Naive thymus-derived CD4-positive, alpha-beta T cell (primary cell): ENCODE measurements around the gene ARPC2. TPM values are rescaled to one million over a fixed set of nuclear protein-coding genes. Genes with fewer than 3 reads are reported as not detected.

ENCODE experiments used
- ATAC-seq: fragments of 150-1000 bp; cut with Tn5 transposase; 2 replicates; pipeline ENCODE4 v1.10.0; 2021; ENCODE audit warnings: mild to moderate bottlenecking, moderate library complexity
- CTCF ChIA-PET: fragments of 350-600 bp; sonication (Branson Sonifier 250); formaldehyde crosslinking; loops from one replicate; lab custom pipeline; 2021; ENCODE audit warnings: antibody characterized with exemption; lab: Charles Lee
- POLR2A ChIA-PET: fragments of 350-600 bp; sonication (Branson Sonifier 250); formaldehyde crosslinking; loops from one replicate; lab custom pipeline; 2021; ENCODE audit warnings: antibody characterized with exemption, inconsistent platforms; lab: Charles Lee
- DNase-seq, 9 donors: peaks; one replicate each; pipeline versions ENCODE4 v3.0.0 to v3.0.0-alpha.2; 2020 to 2022; ENCODE audit warnings: mixed read lengths in 1 of 9
- H3K27ac ChIP-seq: one replicate; pipeline ENCODE4 v1.7.0; 2013; ENCODE audit warnings: mild to moderate bottlenecking, low read depth, low read length, moderate library complexity
- H3K27me3 ChIP-seq, 2 donors: one replicate each; pipeline ENCODE4 v1.7.0; 2013; ENCODE audit warnings: low read length in 2 of 2, mild to moderate bottlenecking in 2 of 2, moderate library complexity in 2 of 2; ENCODE audit not compliant: control insufficient read depth in 2 of 2, insufficient read depth in 2 of 2
- H3K36me3 ChIP-seq, 3 experiments: 1 replicate in 2 of 3; 2 replicates in 1 of 3; pipeline ENCODE4 v1.7.0; 2013; ENCODE audit warnings: low read length in 3 of 3, mild to moderate bottlenecking in 3 of 3, moderate library complexity in 1 of 3; ENCODE audit not compliant: insufficient read depth in 3 of 3, control insufficient read depth in 2 of 3
- H3K4me1 ChIP-seq, 2 donors: one replicate each; pipeline ENCODE4 v1.7.0; 2013; ENCODE audit warnings: low read length in 2 of 2, mild to moderate bottlenecking in 2 of 2, moderate library complexity in 1 of 2; ENCODE audit not compliant: control insufficient read depth in 2 of 2, insufficient read depth in 2 of 2
- H3K4me3 ChIP-seq: 2 replicates; pipeline ENCODE4 v1.7.0; 2013; ENCODE audit warnings: mild to moderate bottlenecking, low read length
- H3K9me3 ChIP-seq, 3 experiments: 1 replicate in 2 of 3; 2 replicates in 1 of 3; pipeline ENCODE4 v1.7.0; 2013; ENCODE audit warnings: low read length in 3 of 3; ENCODE audit not compliant: control insufficient read depth in 2 of 3
- H3K27ac Mint-ChIP-seq, 9 donors: one replicate each; pipeline ENCODE4 v1.8.0; 2020 to 2022; ENCODE audit warnings: mixed read lengths in 9 of 9, mild to moderate bottlenecking in 8 of 9, moderate library complexity in 5 of 9, inconsistent platforms in 2 of 9
- H3K27me3 Mint-ChIP-seq, 5 donors: one replicate each; pipeline ENCODE4 v1.8.0; 2021 to 2022; ENCODE audit warnings: mixed read lengths in 5 of 5, mild to moderate bottlenecking in 1 of 5
- H3K36me3 Mint-ChIP-seq, 5 donors: one replicate each; pipeline ENCODE4 v1.8.0; 2020 to 2022; ENCODE audit warnings: mixed read lengths in 5 of 5, mild to moderate bottlenecking in 3 of 5, inconsistent platforms in 1 of 5
- H3K4me1 Mint-ChIP-seq, 7 donors: one replicate each; pipeline ENCODE4 v1.8.0; 2020 to 2022; ENCODE audit warnings: mixed read lengths in 7 of 7, mild to moderate bottlenecking in 3 of 7, inconsistent platforms in 1 of 7
- H3K4me3 Mint-ChIP-seq, 10 donors: one replicate each; pipeline ENCODE4 v1.8.0; 2020 to 2022; ENCODE audit warnings: mild to moderate bottlenecking in 10 of 10, mixed read lengths in 10 of 10, moderate library complexity in 6 of 10, inconsistent platforms in 2 of 10
- H3K9me3 Mint-ChIP-seq, 11 donors: one replicate each; pipeline ENCODE4 v1.8.0; 2020 to 2022; ENCODE audit warnings: mixed read lengths in 11 of 11, mild to moderate bottlenecking in 4 of 11, inconsistent platforms in 1 of 11, moderate library complexity in 1 of 11
- intact Hi-C, 2 donors: fragments of 100-400 bp; cut with micrococcal nuclease; formaldehyde crosslinking; loops; one replicate each; pipeline ENCODE4 v1.15.1; 2023
- polyA plus RNA-seq, 2 donors: library from polyadenylated mRNA; unstranded; fragments of 300-500 nt; fragmentation: Illumina TruSeq; gene quantifications; one replicate each; pipeline ENCODE4 v1.2.3, GENCODE V29; 2021
- total RNA-seq, 6 experiments: library from RNA in 5 of 6; stranded (reverse) in 5 of 6; gene quantifications; 1 replicate in 5 of 6; 2 replicates in 1 of 6; pipeline ENCODE4 v1.2.3 and lab custom pipeline; 2021 to 2026

Gene ARPC2
- total and polyA plus RNA-seq, 7 experiments from 2014 or later = 330 to 694 (median 477) TPM

DNA sequence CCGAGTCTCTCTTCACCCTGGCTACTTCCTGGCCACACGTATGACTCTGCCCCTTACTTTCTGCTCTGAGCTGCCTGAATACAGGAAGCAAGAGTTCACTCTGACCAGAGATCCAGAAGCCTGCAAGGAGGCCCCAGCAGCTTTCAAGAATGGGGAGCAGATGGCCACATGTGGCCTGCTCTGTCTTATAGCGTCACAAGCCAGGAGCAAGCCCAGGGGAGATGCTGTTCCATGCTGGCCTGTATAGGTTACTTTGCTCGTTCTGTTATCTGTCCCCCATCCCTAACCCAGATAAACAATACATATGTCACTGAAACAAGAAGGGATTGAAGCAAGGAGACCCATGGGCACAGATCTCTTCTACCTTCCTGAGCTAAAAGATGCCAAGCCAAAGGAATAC is 57.6 kb downstream of the ARPC2 start:
- Mint-ChIP-seq H3K27ac (peak overlapping the region in 6 of 9 donors; percentile 32 to 68 (median 51)), H3K36me3 (peaks cover 0 to 33% (median 8%) of the 10 kb centered on the region in 5 donors), H3K4me3 (no peak overlapping the region), H3K4me1 (peaks cover 14 to 42% (median 35%) of the 10 kb centered on the region in 7 donors), H3K27me3 (no peaks in the 10 kb centered on the region), H3K9me3 (peaks cover 0 to 4% (median 0%) of the 10 kb centered on the region in 11 donors)
- intact Hi-C loops = loop anchor here (5.0 to 10.0 kb wide), 5 partner anchors 243 to 1862 kb away; partner anchors contain the start of genes CNPPD1 (in 1 of the 2), GMPPA (in 1 of the 2), RETREG2 (in 1 of the 2) and SMARCAL1 (in 1 of the 2)
- ChIA-PET POLR2A (interaction anchor here (1.4 to 9.0 kb wide), 4 partner anchors 10 to 122 kb away, joined by 9 to 125 read pairs (median 30); partner anchors contain the start of gene TMBIM1), CTCF (interaction anchor here (0.9 to 9.4 kb wide), 4 partner anchors 16 to 122 kb away, joined by 3 to 188 read pairs (median 41); partner anchors contain the start of genes CATIP and TMBIM1)
- Histone ChIP-seq H3K27me3 (no peaks in the 10 kb centered on the region), H3K9me3 (no peaks in the 10 kb centered on the region), H3K27ac (no peak overlapping the region), H3K36me3 (peaks cover 18 to 64% (median 30%) of the 10 kb centered on the region in 3 experiments), H3K4me3 (no peak overlapping the region), H3K4me1 (peaks cover 23% of the 10 kb centered on the region in 2 donors)
- ATAC-seq = no peak
- no peak for DNase-seq

DNA sequence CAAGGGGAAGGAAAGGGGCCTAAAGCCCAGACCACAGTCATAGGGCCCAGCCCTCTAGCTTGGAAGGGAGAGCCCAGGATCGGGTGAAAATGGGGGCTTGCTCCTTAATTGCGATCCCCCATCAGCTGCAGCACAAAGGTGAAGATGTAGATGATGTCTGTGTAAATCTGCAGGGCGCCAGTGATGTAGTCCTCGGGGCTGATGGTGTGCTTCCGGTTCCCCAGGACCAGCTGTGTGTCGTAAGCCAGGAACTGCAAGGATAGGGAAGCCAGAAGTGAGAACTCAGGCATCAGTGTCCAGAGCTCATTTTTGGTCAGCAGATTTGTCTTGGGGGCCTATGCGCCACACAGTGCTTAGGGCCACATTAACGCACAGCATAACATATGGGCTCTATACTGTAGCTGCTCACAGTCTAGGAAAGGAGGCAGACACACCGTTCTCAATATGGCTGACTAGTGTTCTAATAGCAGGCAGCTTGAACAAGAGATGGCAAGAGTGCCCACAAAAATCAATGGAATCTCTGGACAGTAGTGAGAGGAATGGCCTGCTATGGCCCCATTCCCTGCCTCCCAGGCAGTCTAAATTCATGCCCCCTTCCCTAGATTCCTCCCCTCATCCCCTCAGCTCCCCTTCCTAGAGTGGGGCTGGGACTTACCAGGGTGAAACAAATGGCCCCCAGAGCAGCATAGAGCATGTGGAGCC is 58.5 kb downstream of the ARPC2 start:
- Mint-ChIP-seq H3K27ac (peak overlapping the region in 7 of 9 donors; percentile 17 to 74 (median 51)), H3K4me3 (no peak overlapping the region), H3K4me1 (peaks cover 13 to 37% (median 30%) of the 10 kb centered on the region in 7 donors), H3K36me3 (peaks cover 4 to 39% (median 8%) of the 10 kb centered on the region in 5 donors), H3K9me3 (no peaks in the 10 kb centered on the region), H3K27me3 (no peaks in the 10 kb centered on the region)
- peaks cover 23% of the 10 kb centered on the region in 2 donors for H3K4me1 ChIP-seq
- peaks cover 25 to 71% (median 39%) of the 10 kb centered on the region in 3 experiments for H3K36me3 ChIP-seq
- no peak overlapping the region for H3K27ac ChIP-seq
- H3K27me3 ChIP-seq = no peaks in the 10 kb centered on the region
- H3K4me3 ChIP-seq = no peak overlapping the region
- POLR2A ChIA-PET = interaction anchor here (0.6 to 9.0 kb wide), 7 partner anchors 9 to 121 kb away, joined by 3 to 125 read pairs (median 9); partner anchors contain the start of gene TMBIM1
- intact Hi-C loops = loop anchor here in 1 of 2 donors (10.0 kb wide), 1 partner anchor 1219 kb away; the partner anchor contains the start of gene GMPPA
- DNase-seq (no peak), ATAC-seq (no peak)
- CTCF ChIA-PET = interaction anchor here (0.9 to 9.4 kb wide), 6 partner anchors 16 to 121 kb away, joined by 3 to 188 read pairs (median 4); partner anchors contain the start of genes CATIP and TMBIM1
- no peaks in the 10 kb centered on the region for H3K9me3 ChIP-seq

DNA sequence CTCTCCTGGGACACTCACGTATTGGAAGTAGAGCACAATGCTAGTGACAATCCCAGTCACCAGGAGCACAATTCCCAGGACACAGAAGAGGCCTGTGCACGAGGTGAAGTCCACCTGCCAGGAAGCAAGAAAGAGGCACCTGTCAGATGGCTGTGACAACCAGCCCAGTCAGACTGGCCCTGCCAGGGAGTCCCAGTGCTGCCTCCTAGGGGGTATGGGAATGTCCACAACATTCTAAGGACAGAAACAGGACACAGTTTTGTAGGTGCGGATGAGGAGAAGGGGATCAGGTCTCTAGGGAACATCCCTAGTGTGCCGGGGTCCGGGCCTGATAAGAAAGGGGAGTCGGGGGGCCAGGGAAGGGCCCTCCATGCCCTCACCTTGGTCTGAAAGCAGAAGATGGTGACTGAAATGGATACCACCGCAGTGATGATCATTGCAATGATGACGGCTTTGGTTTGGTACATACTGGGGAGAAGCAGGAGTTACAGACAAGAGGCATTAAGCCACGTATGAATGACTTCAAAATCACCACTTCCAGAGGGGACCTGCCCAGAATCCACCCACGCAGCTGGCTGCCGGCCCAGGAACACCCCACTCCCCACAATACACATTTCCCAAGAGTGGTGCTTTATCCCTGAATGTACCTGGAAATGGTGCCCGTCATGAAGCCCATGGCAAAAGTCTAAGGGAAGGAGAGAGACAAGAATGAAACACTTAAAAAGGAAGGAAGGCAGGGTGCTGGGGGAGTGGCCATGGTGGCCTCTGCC is 60.2 kb downstream of the ARPC2 start:
- ChIA-PET POLR2A (interaction anchor here (9.0 kb wide), 1 partner anchor 8 kb away, joined by 125 read pairs; no protein-coding TSS in a partner anchor), CTCF (interaction anchor here (1.5 to 9.4 kb wide), 3 partner anchors 14 to 81 kb away, joined by 6 to 188 read pairs (median 79); partner anchors contain the start of genes CATIP and TMBIM1)
- Histone ChIP-seq H3K4me3 (no peak overlapping the region), H3K27me3 (no peaks in the 10 kb centered on the region), H3K4me1 (peaks cover 7 to 9% of the 10 kb centered on the region in 2 donors), H3K9me3 (no peaks in the 10 kb centered on the region), H3K27ac (no peak overlapping the region), H3K36me3 (peaks cover 25 to 85% (median 45%) of the 10 kb centered on the region in 3 experiments)
- Mint-ChIP-seq H3K9me3 (no peaks in the 10 kb centered on the region), H3K36me3 (peaks cover 4 to 36% (median 11%) of the 10 kb centered on the region in 5 donors), H3K27me3 (no peaks in the 10 kb centered on the region), H3K4me3 (peak overlapping the region in 2 of 10 donors; percentile 4 to 29), H3K27ac (peak overlapping the region; percentile 11 to 82 (median 63)), H3K4me1 (peaks cover 7 to 26% (median 17%) of the 10 kb centered on the region in 7 donors)
- intact Hi-C loops = loop anchor here in 1 of 2 donors (10.0 kb wide), 1 partner anchor 1218 kb away; the partner anchor contains the start of gene GMPPA
- ATAC-seq = no peak
- DNase-seq = no peak

DNA sequence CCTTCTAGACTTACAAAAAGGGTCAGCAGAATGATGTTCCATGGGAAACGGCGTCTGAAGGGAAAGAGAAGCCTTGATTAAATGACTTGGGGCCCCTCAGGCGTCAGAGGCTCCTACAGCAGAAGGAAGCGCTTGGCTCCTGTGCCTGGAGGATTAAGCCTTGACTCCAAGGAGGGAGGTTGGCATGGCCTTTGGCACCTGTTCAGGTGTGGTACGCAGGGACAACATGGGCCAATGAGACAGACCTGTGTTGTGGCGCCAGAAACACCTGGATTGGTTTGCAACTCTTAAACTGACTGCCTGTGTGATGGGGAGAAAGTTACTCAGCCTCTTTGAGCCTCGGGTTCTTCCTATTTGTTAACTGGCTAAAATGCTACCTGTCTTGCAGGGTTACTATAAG is 60.9 kb downstream of the ARPC2 start:
- Mint-ChIP-seq H3K9me3 (no peaks in the 10 kb centered on the region), H3K4me3 (no peak overlapping the region), H3K36me3 (peaks cover 4 to 34% (median 11%) of the 10 kb centered on the region in 5 donors), H3K27me3 (no peaks in the 10 kb centered on the region), H3K27ac (peak overlapping the region in 4 of 9 donors; percentile 22 to 82 (median 63)), H3K4me1 (peaks cover 7 to 26% (median 15%) of the 10 kb centered on the region in 7 donors)
- no peaks in the 10 kb centered on the region for H3K9me3 ChIP-seq
- CTCF ChIA-PET = interaction anchor here (9.4 kb wide), 1 partner anchor 13 kb away, joined by 188 read pairs; the partner anchor contains the start of gene TMBIM1
- ATAC-seq (no peak), DNase-seq (no peak)
- H3K27me3 ChIP-seq = no peaks in the 10 kb centered on the region
- intact Hi-C loops = loop anchor here in 1 of 2 donors (10.0 kb wide), 1 partner anchor 1217 kb away; the partner anchor contains the start of gene GMPPA
- POLR2A ChIA-PET = interaction anchor here (1.0 to 9.0 kb wide), 2 partner anchors 7 to 61 kb away, joined by 3 to 125 read pairs; partner anchors contain the start of gene ARPC2
- H3K4me3 ChIP-seq = no peak overlapping the region
- H3K4me1 ChIP-seq = peaks cover 3 to 5% of the 10 kb centered on the region in 2 donors
- H3K36me3 ChIP-seq = peaks cover 25 to 93% (median 45%) of the 10 kb centered on the region in 3 experiments
- peak overlapping the region; percentile 3 for H3K27ac ChIP-seq

DNA sequence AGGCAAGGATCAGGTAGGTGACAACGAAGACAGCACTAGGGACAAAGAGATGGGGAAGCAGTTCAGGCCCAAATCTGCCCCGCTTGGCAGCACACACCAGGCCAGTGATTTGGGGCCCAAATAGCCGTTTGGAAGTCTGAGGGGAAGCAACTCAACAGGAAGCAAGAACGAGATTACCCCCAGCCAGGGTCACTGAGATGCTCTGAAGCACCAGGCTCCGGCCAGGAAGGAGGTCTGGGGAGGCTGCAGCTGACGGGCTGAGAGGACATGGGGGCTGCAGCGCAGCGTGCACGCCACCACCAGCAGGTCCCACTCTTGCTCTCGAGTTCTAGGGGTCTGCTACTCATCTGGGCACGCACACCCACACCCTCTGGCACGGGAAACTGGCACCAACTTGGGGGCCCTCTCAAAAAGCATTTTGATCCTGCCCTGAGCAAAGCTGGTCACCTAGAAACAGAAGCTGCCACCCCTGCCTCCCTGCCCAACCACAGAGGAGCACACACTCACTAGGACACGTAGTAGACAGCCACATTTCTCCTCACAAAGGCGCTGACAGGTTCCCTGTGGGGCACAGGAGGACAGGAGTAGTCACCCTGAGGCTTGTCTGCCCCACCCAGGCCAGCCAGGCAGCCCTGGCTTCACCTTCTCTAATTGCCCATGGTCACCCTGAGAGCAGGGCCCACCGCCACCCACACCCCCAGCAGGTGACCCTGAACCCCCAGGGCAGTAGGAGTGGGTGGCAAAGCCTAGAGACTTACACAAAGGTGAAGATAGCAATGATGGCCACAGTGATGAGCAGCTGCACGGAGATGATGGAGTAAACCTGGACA is 61.8 kb downstream of the ARPC2 start:
- no peak for ATAC-seq
- POLR2A ChIA-PET = interaction anchor here (1.0 to 9.0 kb wide), 6 partner anchors 6 to 62 kb away, joined by 3 to 125 read pairs (median 6); partner anchors contain the start of genes AAMP, ARPC2, PNKD and TMBIM1
- DNase-seq = no peak
- Histone ChIP-seq H3K4me1 (peaks cover 9 to 12% of the 10 kb centered on the region in 2 donors), H3K9me3 (no peaks in the 10 kb centered on the region), H3K36me3 (peaks cover 25 to 92% (median 45%) of the 10 kb centered on the region in 3 experiments), H3K4me3 (no peak overlapping the region), H3K27me3 (no peaks in the 10 kb centered on the region), H3K27ac (peak overlapping the region; percentile 3)
- CTCF ChIA-PET = interaction anchor here (1.7 to 9.4 kb wide), 2 partner anchors 12 to 78 kb away, joined by 5 to 188 read pairs; partner anchors contain the start of genes CATIP and TMBIM1
- intact Hi-C loops = loop anchor here in 1 of 2 donors (10.0 kb wide), 1 partner anchor 1216 kb away; the partner anchor contains the start of gene GMPPA
- peaks cover 4 to 32% (median 11%) of the 10 kb centered on the region in 5 donors for H3K36me3 Mint-ChIP-seq
- H3K4me1 Mint-ChIP-seq = peaks cover 7 to 31% (median 19%) of the 10 kb centered on the region in 7 donors
- no peaks in the 10 kb centered on the region for H3K27me3 Mint-ChIP-seq
- H3K4me3 Mint-ChIP-seq = no peak overlapping the region
- H3K9me3 Mint-ChIP-seq = no peaks in the 10 kb centered on the region
- H3K27ac Mint-ChIP-seq = peak overlapping the region in 7 of 9 donors; percentile 14 to 82 (median 56)
